ENCODE data around the gene FNBP1. TPM values are rescaled to one million over a fixed set of nuclear protein-coding genes. Genes with fewer than 3 reads are reported as not detected.

FNBP1 gene
- total RNA-seq, 1 donor, result 67.9 TPM

- DNase-seq (ENCODE audit: low read depth in 2 of 3, low spot score in 2 of 3), result no peak
Measured at GRCh38 chr9:129866394-129867135, 176.4 kb downstream of the FNBP1 start.

- DNase-seq (ENCODE audit: low read depth in 2 of 3, low spot score in 2 of 3), result no peak
Measured at GRCh38 chr9:129865668-129866320, 177.2 kb downstream of the FNBP1 start.

GRCh38 chr9:129864991-129865647 is 177.9 kb downstream of the FNBP1 start:
- peak in 1 of 3 donors; percentile 37 for DNase-seq (ENCODE audit: low read depth in 2 of 3, low spot score in 2 of 3)

- peak in 2 of 3 donors; percentile 98 to 100 for DNase-seq (ENCODE audit: low read depth in 2 of 3, low spot score in 2 of 3)
Measured at GRCh38 chr9:129863059-129863690, 179.8 kb downstream of the FNBP1 start.

GRCh38 chr9:129861447-129861827 is 181.6 kb downstream of the FNBP1 start:
- DNase-seq (ENCODE audit: low read depth in 2 of 3, low spot score in 2 of 3), result no peak

GRCh38 chr9:129860653-129861446 is 182.1 kb downstream of the FNBP1 start:
- DNase-seq (ENCODE audit: low read depth in 2 of 3, low spot score in 2 of 3), result peak in 2 of 3 donors; percentile 80 to 87

GRCh38 chr9:129858167-129858962 is 184.6 kb downstream of the FNBP1 start:
- DNase-seq (ENCODE audit: low read depth in 2 of 3, low spot score in 2 of 3), result no peak

- DNase-seq (ENCODE audit: low read depth in 2 of 3, low spot score in 2 of 3), result no peak
Measured at GRCh38 chr9:129857207-129857606, 185.8 kb downstream of the FNBP1 start.

GRCh38 chr9:129854588-129855110 is 188.3 kb downstream of the FNBP1 start:
- DNase-seq (ENCODE audit: low read depth in 2 of 3, low spot score in 2 of 3), result no peak

- no peak for DNase-seq (ENCODE audit: low read depth in 2 of 3, low spot score in 2 of 3)
Measured at GRCh38 chr9:129853614-129854013, 189.4 kb downstream of the FNBP1 start.

GRCh38 chr9:129852579-129852978 is 190.4 kb downstream of the FNBP1 start:
- DNase-seq (ENCODE audit: low read depth in 2 of 3, low spot score in 2 of 3), result no peak

GRCh38 chr9:129851821-129852220 is 191.2 kb downstream of the FNBP1 start:
- DNase-seq (ENCODE audit: low read depth in 2 of 3, low spot score in 2 of 3), result no peak

- no peak for DNase-seq (ENCODE audit: low read depth in 2 of 3, low spot score in 2 of 3)
Measured at GRCh38 chr9:129850821-129851550, 192.0 kb downstream of the FNBP1 start.

GRCh38 chr9:129849901-129850300 is 193.1 kb downstream of the FNBP1 start:
- no peak for DNase-seq (ENCODE audit: low read depth in 2 of 3, low spot score in 2 of 3)

- no peak for DNase-seq (ENCODE audit: low read depth in 2 of 3, low spot score in 2 of 3)
Measured at GRCh38 chr9:129848712-129849441, 194.1 kb downstream of the FNBP1 start.

GRCh38 chr9:129845373-129845772 is 197.6 kb downstream of the FNBP1 start:
- DNase-seq (ENCODE audit: low read depth in 2 of 3, low spot score in 2 of 3), result no peak

- no peak for DNase-seq (ENCODE audit: low read depth in 2 of 3, low spot score in 2 of 3)
Measured at GRCh38 chr9:129841071-129841470, 201.9 kb downstream of the FNBP1 start.

GRCh38 chr9:129840034-129840433 is 203.0 kb downstream of the FNBP1 start:
- no peak for DNase-seq (ENCODE audit: low read depth in 2 of 3, low spot score in 2 of 3)

Data from hematopoietic multipotent progenitor cell (in vitro differentiated cells).